ENCODE results near the gene BRD9. TPM values are rescaled to one million over a fixed set of nuclear protein-coding genes. Genes with fewer than 3 reads are reported as not detected.

BRD9 gene
- total and polyA plus RNA-seq, 8 donors: 37.9 to 60.6 (median 48.1) TPM

DNA sequence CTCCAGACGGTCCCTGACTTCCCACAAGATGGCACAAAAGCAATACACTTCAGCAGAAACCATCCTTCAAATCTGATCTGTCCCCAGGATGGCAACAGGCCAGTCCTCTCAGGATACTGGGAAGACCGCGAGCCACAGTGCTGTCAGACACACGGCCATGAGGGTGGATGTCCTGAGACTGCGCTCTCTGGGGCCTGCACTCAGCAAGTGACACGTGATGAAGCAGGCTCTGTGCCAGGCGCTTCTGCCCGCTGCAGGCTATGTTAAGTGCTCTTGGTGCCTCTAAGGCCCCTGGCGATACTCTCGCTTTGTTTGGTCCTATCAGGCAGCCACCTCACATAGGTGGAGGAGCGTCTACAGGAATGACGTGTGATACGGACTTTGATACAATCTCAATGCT lies 7.1 kb downstream of the BRD9 start:
- DNase-seq: no peak

DNA sequence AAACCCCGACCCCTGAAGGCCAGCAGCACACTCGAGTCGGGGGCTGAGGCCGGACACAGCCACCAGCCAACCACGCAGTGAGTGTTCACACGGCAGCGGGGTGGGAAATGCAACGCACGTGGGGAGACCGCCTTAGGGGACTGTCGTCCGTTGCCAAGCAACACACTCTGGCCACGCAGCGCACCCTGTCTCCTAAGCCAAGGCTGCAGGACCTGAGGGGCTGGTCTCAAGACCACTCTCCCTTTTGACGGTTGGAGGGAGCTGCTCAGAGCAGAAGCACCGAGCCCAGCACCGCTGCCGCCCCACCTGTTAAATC lies 7.5 kb downstream of the BRD9 start:
- no peaks in the 10 kb centered on the region for H3K9me3 ChIP-seq
- ATAC-seq (no peak), DNase-seq (no peak)
- H3K27ac ChIP-seq: no peak overlapping the region
- H3K36me3 ChIP-seq: peaks cover 3 to 98% of the 10 kb centered on the region in 2 donors
- intact Hi-C loops (cut with DNase I): no loop called here
- no peaks in the 10 kb centered on the region for H3K27me3 ChIP-seq
- no peak overlapping the region for H3K4me3 ChIP-seq
- TF ChIP-seq, protein P1, sequence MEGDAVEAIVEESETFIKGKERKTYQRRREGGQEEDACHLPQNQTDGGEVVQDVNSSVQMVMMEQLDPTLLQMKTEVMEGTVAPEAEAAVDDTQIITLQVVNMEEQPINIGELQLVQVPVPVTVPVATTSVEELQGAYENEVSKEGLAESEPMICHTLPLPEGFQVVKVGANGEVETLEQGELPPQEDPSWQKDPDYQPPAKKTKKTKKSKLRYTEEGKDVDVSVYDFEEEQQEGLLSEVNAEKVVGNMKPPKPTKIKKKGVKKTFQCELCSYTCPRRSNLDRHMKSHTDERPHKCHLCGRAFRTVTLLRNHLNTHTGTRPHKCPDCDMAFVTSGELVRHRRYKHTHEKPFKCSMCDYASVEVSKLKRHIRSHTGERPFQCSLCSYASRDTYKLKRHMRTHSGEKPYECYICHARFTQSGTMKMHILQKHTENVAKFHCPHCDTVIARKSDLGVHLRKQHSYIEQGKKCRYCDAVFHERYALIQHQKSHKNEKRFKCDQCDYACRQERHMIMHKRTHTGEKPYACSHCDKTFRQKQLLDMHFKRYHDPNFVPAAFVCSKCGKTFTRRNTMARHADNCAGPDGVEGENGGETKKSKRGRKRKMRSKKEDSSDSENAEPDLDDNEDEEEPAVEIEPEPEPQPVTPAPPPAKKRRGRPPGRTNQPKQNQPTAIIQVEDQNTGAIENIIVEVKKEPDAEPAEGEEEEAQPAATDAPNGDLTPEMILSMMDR (IDR thresholded peaks at IDR 0.05): no peak
- peaks cover 0 to 1% of the 10 kb centered on the region in 2 donors for H3K4me1 ChIP-seq

More for the DNA sequence above, 7.1 kb downstream of the BRD9 start:
- TF ChIP-seq, protein P1 (IDR thresholded peaks at IDR 0.05): no peak
- Histone ChIP-seq H3K27ac (no peak overlapping the region), H3K36me3 (peaks cover 3 to 100% of the 10 kb centered on the region in 2 donors), H3K9me3 (no peaks in the 10 kb centered on the region), H3K4me3 (no peak overlapping the region), H3K4me1 (peaks cover 0 to 6% of the 10 kb centered on the region in 2 donors), H3K27me3 (no peaks in the 10 kb centered on the region)
- peak; percentile 41 for ATAC-seq
- intact Hi-C loops (cut with DNase I): no loop called here

DNA sequence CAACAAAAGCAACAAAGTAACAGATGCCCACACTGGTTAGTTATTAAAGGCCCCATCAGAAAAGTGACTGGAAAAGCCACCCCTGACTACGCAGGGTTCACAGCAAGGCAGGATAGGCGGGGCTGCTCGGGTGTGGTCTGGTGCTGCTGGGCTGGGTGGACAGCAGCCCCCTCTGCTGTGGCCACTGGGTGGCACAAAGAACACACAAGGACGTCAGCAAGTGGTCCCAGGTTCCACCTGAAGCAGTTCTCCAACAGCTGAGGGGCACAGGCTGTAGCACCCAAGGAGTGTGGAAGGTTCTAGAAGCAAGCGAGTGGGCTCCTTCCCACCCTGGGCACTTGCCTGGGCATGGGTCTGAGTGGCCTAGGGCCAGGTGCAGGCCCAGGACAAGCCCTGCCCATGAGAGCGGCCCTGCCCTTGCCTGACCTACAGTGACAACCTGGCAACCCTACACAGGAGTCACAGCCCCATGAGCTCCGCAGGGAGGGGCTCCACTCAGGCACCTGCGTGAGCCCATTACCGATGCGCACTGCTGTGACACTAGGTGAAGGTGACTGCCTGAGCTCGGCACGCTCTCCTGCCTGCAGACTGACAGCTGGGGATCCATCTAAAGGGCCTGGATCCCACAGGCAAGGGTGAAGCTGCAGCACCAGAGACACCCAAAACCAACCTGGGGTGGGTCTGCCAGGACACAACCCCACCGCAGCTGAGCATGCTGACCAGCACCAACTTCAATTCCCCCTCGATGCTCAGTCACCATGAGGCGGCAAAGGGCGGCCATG lies 8.1 kb downstream of the BRD9 start:
- no peak for ATAC-seq
- Histone ChIP-seq H3K4me1 (no peaks in the 10 kb centered on the region), H3K9me3 (no peaks in the 10 kb centered on the region), H3K4me3 (no peak overlapping the region), H3K27ac (no peak overlapping the region), H3K27me3 (no peaks in the 10 kb centered on the region), H3K36me3 (peaks cover 3 to 93% of the 10 kb centered on the region in 2 donors)
- TF ChIP-seq, protein P1 (IDR thresholded peaks at IDR 0.05): no peak
- DNase-seq: no peak
- intact Hi-C loops (cut with DNase I): no loop called here

DNA sequence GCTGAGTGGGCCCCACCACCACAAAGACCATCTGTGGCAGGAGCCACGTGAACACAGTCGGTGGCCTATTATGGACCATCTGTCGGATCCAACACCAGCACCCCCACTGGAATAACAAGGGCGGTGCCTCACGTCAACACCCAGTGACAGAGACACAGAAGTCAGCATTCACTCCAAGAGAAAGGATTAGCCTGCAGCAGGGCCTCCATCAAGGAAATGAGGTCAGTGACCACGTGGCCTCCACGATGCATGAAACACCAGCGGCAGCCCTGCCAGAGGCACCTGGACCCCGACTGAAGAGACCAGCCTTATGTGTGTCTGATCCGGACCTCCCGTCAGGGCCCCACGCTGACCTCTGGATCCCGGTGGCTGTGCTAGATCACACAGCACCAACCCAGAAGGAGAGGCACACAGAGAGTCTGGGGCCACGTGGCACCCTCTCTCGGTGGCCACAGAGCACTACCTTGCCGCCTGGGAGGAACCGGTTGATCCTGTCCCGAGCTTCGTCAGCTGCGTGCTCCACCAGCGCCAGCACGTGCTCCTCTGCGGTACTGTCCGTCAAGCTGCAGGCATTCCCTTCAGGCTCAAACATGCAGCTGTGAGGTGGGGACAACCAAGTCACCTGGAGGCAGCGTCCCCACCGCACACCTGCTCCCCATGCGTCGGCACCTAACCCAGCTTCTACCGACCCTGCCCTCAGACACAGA lies 9.0 kb downstream of the BRD9 start:
- Histone ChIP-seq H3K27me3 (no peaks in the 10 kb centered on the region), H3K27ac (no peak overlapping the region), H3K4me3 (no peak overlapping the region), H3K9me3 (no peaks in the 10 kb centered on the region), H3K4me1 (no peaks in the 10 kb centered on the region), H3K36me3 (peaks cover 3 to 83% of the 10 kb centered on the region in 2 donors)
- TF ChIP-seq, protein P1 (IDR thresholded peaks at IDR 0.05): no peak
- intact Hi-C loops (cut with DNase I): no loop called here
- peak in 1 of 4 donors; percentile 60 for DNase-seq
- ATAC-seq: no peak
